ENCODE data around the gene FAM81A.

The FAM81A gene

GRCh38 chr15:59571606-59572005 is 133.6 kb downstream of the FAM81A start:
- DNase-seq (ENCODE audit: low spot score) (no peak), FAIRE-seq (no peak)
